GM21786 (cell line): ENCODE measurements around the gene VRK3.

Experiments used
- ATAC-seq: cut with Tn5 transposase; IDR thresholded peaks from one replicate; pipeline ENCODE4 v1.9.1; 2021; ENCODE audit not compliant: unreplicated experiment

The VRK3 gene

GRCh38 chr19:50030937-50031336 is 5.8 kb upstream of the VRK3 start:
- no peak for ATAC-seq

GRCh38 chr19:50030225-50030624 is 5.1 kb upstream of the VRK3 start:
- ATAC-seq = no peak

- no peak for ATAC-seq
Observed at GRCh38 chr19:50026550-50026906, 1.4 kb upstream of the VRK3 start.

GRCh38 chr19:50025794-50026549 is 800 bp upstream of the VRK3 start, which contains the start of gene ZNF473:
Gene ZNF473, plus strand, starts transcription at chr19:50026005. Its CDS starts 5,078 bp downstream, at chr19:50031083.
- ATAC-seq = peak; percentile 57

GRCh38 chr19:50024719-50025021 is 502 bp downstream of the VRK3 start:
- no peak for ATAC-seq

- no peak for ATAC-seq
Observed at GRCh38 chr19:50022823-50023222, 2.3 kb downstream of the VRK3 start.

GRCh38 chr19:50020481-50020880 is 4.7 kb downstream of the VRK3 start:
- no peak for ATAC-seq

GRCh38 chr19:50016225-50016807 is 8.9 kb downstream of the VRK3 start:
- no peak for ATAC-seq

DNA sequence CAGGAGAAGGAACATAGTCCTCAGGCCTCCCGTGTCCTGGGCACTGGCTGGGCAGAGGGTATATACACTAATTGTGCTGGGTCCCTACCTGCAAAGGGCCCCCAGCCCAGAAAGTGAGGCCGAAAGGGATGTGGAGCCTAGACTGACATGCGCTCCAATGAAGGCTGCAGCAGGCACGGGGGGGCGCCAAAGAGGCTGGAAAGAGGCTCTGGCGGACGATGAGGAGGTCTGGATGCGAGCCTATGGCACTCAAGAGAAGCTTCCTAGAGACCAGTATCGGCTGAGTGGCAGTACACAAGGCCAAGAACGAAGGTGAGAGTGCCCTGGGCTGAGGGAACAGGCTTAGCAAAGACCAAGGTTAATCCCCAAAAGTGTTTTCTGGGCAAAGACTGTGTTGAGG is 16.6 kb downstream of the VRK3 start:
- ATAC-seq = no peak

- ATAC-seq = no peak
Observed at GRCh38 chr19:50007947-50008346, 17.2 kb downstream of the VRK3 start.

DNA sequence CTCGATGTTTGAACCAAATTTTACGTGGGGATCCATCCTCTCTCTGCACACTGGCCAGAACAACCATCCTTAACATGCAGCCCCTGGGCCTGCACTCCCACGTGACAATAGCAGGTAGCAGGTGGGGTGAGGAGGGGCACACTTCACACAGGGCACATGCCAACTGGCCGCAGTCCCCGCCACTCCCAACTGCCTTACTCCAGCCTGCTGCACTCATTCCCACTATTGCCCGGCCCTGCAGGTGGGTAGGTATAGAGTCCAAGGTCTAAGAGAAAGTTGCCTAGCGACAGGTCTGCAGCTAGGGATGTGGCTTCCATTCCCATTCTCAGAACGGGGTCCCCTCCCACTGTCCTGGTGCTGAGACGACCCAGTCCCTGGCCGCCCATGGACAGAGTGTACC is 18.0 kb downstream of the VRK3 start:
- no peak for ATAC-seq

GRCh38 chr19:50005428-50005827 is 19.7 kb downstream of the VRK3 start:
- no peak for ATAC-seq

DNA sequence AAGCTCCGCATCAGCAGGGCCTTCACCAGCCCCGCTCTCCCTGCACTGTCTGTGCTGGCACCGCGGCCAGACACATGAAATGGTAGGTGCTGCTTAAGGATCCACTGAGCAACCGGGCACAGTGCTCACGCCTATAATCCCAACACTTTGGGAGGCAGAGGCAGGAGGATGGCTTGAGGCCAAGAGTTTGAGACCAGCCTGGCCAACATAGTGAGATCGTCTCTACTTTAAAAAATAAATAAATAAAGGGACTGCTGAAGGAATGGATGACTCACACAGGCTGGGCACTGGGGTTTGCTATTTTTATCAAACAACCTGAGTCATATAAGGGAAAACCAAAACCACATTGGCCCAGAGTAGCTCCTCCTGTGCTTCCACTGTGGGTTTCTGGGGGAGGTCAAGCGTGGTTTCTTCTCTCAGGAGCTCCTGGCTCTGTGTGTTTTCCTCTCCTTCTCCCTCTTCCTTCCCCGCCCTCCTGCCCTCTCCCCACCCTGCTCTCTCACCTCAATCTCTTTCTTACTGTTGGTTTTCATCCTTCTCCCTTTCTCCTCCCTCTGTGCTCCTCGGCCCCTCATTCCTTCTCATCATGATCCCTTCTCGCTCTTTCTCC is 21.3 kb downstream of the VRK3 start:
- ATAC-seq = no peak

GRCh38 chr19:50003254-50003788 is 21.9 kb downstream of the VRK3 start:
- no peak for ATAC-seq

GRCh38 chr19:50002386-50002960 is 22.7 kb downstream of the VRK3 start:
- ATAC-seq = no peak

DNA sequence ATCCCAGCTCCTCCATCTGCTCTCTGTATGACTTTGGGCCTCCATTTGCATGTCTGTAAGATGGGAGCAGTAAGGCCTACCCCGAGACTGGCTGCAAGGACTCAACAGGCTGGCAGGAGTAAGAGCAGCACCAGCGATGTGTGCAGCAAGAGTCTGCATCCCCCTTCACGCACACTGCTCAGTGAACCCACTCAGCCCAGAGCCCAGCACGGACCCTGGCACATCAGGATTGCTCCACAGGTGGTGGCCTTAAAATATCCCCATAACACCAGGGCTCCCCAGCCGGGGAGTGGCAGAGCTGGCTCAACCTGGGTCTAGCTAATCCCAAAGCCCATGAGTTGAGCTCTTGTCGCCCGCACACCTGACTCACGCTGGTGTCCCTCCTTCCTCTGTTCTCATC is 23.4 kb downstream of the VRK3 start:
- ATAC-seq = no peak

DNA sequence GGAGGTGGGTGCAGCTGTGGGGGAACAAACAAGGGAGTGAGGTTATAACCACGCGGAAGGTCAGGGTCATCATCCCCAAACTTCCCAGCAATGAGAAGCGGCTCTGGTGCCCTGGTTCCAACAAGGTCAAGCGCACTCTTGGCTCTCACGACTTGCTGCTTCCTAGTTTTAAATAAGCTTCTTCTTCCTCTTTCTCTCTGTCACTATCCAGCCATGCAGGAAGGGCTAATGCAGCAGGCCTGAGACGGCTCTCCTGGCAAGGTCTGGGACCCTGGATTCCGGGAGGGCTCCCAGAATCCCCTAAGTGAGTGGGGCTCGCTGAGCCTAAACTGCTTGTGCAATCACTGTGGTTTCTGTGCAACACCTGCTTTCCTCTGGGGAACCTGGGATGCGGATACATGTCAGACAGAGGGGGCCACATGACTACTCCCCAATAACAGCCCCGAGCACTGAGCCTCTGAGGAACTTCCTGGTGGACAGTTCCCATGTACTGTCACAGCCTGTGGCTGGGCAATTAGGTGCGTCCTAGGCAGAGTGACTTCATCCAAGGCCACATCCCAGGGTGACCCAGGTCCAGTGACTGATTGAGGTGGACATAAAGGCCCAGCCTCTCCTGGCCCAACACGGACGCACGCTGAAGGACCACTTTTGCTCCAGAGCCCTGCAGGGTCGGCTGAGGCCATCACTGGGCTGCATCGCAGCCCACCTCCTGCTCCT is 24.2 kb downstream of the VRK3 start:
- no peak for ATAC-seq

GRCh38 chr19:50000038-50000840 is 24.9 kb downstream of the VRK3 start:
- no peak for ATAC-seq

DNA sequence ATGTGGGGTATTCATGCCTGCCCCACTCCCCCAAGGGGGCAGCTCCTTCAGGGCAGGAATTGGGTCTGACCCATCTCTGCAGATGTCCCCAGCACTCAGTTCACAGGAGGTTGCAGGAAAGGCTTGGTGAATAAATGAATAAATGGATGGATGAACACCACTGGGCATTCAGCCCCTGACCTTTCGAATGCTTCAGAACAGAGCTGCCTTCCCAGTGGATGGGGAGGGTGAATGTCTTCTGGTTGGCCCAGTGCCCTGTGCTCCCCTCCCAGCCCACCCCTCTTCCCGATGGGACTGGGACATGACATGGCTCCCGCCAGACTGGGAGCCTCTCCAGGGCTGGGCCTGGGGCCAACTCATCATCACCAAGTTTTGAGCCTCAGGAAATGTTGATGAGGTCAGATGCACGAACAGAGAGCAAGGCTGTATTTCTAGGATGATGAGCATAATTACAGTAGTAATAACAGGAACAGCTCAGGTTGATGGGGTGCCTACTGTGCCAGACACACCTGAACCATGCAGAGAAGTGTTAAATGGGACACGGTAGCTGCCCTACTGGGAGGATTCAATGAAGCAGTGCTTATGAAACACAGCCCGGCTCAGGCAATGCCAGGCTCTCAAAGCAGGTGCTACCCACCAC is 25.7 kb downstream of the VRK3 start:
- ATAC-seq = no peak

DNA sequence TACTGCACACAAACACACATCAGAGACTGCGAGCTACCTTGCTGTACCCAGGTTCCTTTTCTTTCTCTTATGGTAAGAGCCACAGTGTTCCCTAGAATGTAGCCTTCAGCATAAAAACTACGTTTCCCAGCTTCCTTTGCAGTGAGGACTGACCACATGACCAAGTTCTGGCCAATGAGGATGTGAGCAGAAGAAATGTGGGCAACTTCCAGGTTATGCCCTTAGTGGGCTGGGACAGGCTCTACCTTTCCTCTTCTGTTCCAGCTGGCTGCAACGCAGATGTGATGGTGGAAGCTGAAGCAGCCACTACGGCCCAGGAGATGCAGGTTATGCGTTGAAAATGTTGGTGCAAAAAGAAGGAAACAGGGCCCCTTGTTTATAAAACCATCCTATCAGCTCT is 27.5 kb downstream of the VRK3 start:
- no peak for ATAC-seq
